ENCODE data around the gene MED27.

DNA sequence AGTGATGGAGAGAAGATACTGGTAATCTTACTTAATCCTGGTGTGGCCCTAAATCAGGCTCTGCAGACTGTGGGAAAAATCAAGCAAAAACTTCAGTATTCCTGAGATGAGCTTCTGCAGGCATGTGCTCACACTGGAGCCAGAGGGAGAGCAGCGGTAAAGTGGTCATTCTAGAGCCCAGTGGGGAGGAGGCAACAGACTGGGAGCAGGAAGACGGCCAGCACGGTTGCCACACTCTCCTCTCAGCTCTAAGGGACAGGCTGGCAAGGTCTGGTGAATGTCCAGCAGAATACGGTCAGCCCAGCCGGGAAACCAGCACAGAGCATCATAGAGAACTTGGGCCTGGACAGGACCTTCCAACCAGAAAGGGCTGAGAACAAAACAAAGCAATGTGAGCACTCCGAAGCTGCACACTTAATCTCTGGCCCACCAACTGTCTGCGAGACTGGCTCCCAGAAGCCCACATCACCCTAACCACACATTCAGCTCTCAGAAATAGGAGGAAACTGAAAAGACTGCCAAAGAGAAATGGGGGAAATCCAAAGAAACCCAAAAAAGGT lies 30.3 kb downstream of the MED27 start:
- TF ChIP-seq, protein P1, sequence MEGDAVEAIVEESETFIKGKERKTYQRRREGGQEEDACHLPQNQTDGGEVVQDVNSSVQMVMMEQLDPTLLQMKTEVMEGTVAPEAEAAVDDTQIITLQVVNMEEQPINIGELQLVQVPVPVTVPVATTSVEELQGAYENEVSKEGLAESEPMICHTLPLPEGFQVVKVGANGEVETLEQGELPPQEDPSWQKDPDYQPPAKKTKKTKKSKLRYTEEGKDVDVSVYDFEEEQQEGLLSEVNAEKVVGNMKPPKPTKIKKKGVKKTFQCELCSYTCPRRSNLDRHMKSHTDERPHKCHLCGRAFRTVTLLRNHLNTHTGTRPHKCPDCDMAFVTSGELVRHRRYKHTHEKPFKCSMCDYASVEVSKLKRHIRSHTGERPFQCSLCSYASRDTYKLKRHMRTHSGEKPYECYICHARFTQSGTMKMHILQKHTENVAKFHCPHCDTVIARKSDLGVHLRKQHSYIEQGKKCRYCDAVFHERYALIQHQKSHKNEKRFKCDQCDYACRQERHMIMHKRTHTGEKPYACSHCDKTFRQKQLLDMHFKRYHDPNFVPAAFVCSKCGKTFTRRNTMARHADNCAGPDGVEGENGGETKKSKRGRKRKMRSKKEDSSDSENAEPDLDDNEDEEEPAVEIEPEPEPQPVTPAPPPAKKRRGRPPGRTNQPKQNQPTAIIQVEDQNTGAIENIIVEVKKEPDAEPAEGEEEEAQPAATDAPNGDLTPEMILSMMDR (IDR thresholded peaks at IDR 0.05; ENCODE audit: borderline replicate concordance, extremely low read depth, low read length, poor library complexity, severe bottlenecking) = no peak
- no peak for TF ChIP-seq EZH2 (IDR thresholded peaks at IDR 0.05; ENCODE audit: borderline replicate concordance, low read depth, low read length, severe bottlenecking)

Measured in DND-41 (cell line).